Gastroesophageal sphincter (tissue), 3 donors: ENCODE results near the gene PCA3.

Experiments
- EP300 ChIP-seq: sonication (generic); formaldehyde crosslinking; IDR thresholded peaks from one replicate; pipeline ENCODE4 v1.6.1; 2017; ENCODE audit warnings: antibody characterized with exemption, mild to moderate bottlenecking
- POLR2A ChIP-seq, 2 donors: fragments of 450-650 bp; IDR thresholded peaks; one replicate each; pipeline ENCODE4 v1.6.1; 2017; ENCODE audit warnings: antibody characterized with exemption in 2 of 2, mild to moderate bottlenecking in 2 of 2, moderate library complexity in 1 of 2
- POLR2AphosphoS5 ChIP-seq: sonication (generic); formaldehyde crosslinking; IDR thresholded peaks from one replicate; pipeline ENCODE4 v1.6.1; 2017; ENCODE audit warnings: antibody characterized with exemption
- TF ChIP-seq, protein P1 (sequence below), 4 experiments: fragments of 200-600 bp in 2 of 4; fragments of 450-650 bp in 2 of 4; sonication (generic) in 1 of 4; IDR thresholded peaks; one replicate each; pipeline ENCODE4 v1.5.1; 2017 to 2019; ENCODE audit warnings: antibody characterized with exemption in 4 of 4, mild to moderate bottlenecking in 2 of 4, moderate library complexity in 2 of 4

DNA sequence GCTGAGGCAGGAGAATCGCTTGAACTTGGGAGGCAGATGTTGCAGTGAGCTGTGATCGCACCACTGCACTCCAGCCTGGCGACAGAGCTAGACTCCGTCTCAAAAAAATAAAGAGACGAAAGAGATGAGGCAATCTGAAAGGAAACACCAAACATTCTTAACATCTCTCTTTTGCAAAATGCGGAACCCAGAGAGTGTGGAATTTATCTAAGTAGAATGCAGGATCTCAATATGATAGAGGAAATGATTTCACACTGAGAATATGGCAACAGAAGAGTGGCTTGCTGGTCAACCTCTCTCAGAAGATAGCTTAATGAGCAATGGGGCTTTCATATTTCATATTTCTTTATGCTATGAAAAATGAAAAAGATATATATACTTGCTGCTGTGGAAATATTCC is 33.4 kb upstream of the PCA3 start:
- TF ChIP-seq, protein P1, sequence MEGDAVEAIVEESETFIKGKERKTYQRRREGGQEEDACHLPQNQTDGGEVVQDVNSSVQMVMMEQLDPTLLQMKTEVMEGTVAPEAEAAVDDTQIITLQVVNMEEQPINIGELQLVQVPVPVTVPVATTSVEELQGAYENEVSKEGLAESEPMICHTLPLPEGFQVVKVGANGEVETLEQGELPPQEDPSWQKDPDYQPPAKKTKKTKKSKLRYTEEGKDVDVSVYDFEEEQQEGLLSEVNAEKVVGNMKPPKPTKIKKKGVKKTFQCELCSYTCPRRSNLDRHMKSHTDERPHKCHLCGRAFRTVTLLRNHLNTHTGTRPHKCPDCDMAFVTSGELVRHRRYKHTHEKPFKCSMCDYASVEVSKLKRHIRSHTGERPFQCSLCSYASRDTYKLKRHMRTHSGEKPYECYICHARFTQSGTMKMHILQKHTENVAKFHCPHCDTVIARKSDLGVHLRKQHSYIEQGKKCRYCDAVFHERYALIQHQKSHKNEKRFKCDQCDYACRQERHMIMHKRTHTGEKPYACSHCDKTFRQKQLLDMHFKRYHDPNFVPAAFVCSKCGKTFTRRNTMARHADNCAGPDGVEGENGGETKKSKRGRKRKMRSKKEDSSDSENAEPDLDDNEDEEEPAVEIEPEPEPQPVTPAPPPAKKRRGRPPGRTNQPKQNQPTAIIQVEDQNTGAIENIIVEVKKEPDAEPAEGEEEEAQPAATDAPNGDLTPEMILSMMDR (IDR thresholded peaks at IDR 0.05), result no peak
- TF ChIP-seq POLR2AphosphoS5, result no peak
- no peak for TF ChIP-seq POLR2A (IDR thresholded peaks at IDR 0.05)
- TF ChIP-seq EP300, result no peak
